HepG2 (cell line): ENCODE results near the gene FGF18. TPM values are rescaled to one million over a fixed set of nuclear protein-coding genes. Genes with fewer than 3 reads are reported as not detected.

ENCODE experiments used
- ATAC-seq: fragments of 200-7000 bp; cut with Tn5 transposase; 3 replicates; pipeline ENCODE4 v1.9.1; 2020; ENCODE audit warnings: mild to moderate bottlenecking, moderate library complexity
- BruUV-seq: library from RNA; stranded (reverse); fragments of 400-500 nt; replicated peaks from 2 replicates; lab custom pipeline; 2021; lab: Mats Ljungman, UMichigan
- CTCF ChIA-PET: fragments of 300-600 bp; formaldehyde crosslinking; extraction: SDS; loops from one replicate; lab custom pipeline; 2021; ENCODE audit warnings: low total read pairs, inconsistent platforms, low intra/inter-chr PET ratio; lab: Yijun Ruan, JAX
- POLR2A ChIA-PET: fragments of 350-600 bp; sonication (Branson Sonifier 250); formaldehyde crosslinking; loops from one replicate; lab custom pipeline; 2020; ENCODE audit warnings: antibody characterized with exemption, inconsistent platforms; lab: Yijun Ruan, JAX
- DNase-seq: peaks from one replicate; pipeline ENCODE4 v3.0.0-alpha.2; 2015; ENCODE audit warnings: low spot score
- FAIRE-seq: peaks from 3 replicates; lab custom pipeline; 2011; peaks lifted over from hg19 to GRCh38; lab: Jason Lieb, UNC
- H2AFZ ChIP-seq: one replicate; pipeline ENCODE4 v1.6.1; 2011; ENCODE audit warnings: low read length, inconsistent platforms
- H3K27ac ChIP-seq: fragments of 300-600 bp; 3 replicates; pipeline ENCODE4 v1.8.0; 2011; ENCODE audit warnings: mixed run types, mild to moderate bottlenecking, mixed read lengths, low read length, inconsistent platforms; ENCODE audit not compliant: insufficient read depth; ENCODE audit errors: extremely low read length
- H3K27me3 ChIP-seq, 2 experiments: fragments of 200-600 bp in 1 of 2; 2 replicates in 1 of 2; 3 replicates in 1 of 2; pipeline versions ENCODE4 v1.6.0 to v1.8.0; 2011; ENCODE audit warnings: low read length in 2 of 2, mild to moderate bottlenecking in 2 of 2, moderate library complexity in 2 of 2, inconsistent platforms in 1 of 2; ENCODE audit not compliant: insufficient read depth in 2 of 2, control insufficient read depth in 1 of 2
- H3K36me3 ChIP-seq, 2 experiments: fragments of 200-600 bp in 1 of 2; replicated peaks in 1 of 2; 2 replicates in 1 of 2; 3 replicates in 1 of 2; pipeline versions ENCODE4 v1.5.1 to v1.8.0; 2011; ENCODE audit warnings: low read length in 2 of 2, inconsistent platforms in 1 of 2; ENCODE audit not compliant: insufficient read depth in 2 of 2, control insufficient read depth in 1 of 2
- H3K4me1 ChIP-seq: 2 replicates; pipeline ENCODE4 v1.5.1; 2012; ENCODE audit warnings: low read length, inconsistent platforms; ENCODE audit not compliant: insufficient read depth
- H3K4me2 ChIP-seq: 2 replicates; pipeline ENCODE4 v1.6.0; 2011; ENCODE audit warnings: low read depth, low read length, inconsistent platforms
- H3K4me3 ChIP-seq, 3 experiments: fragments of 200-600 bp in 1 of 3; sonication (generic), shearing (Covaris generic) in 1 of 3; replicated peaks in 1 of 3; 2 replicates each; pipeline ENCODE4 v1.5.1; 2011 to 2016; ENCODE audit warnings: low read length in 3 of 3, inconsistent platforms in 2 of 3, low read depth in 2 of 3, mild to moderate bottlenecking in 2 of 3, control low read depth in 1 of 3, mixed read lengths in 1 of 3; ENCODE audit not compliant: insufficient read depth in 1 of 3
- H3K79me2 ChIP-seq: one replicate; pipeline ENCODE4 v1.6.1; 2011; ENCODE audit warnings: low read length, inconsistent platforms; ENCODE audit not compliant: insufficient read depth
- H3K9ac ChIP-seq: 2 replicates; pipeline ENCODE4 v1.6.0; 2011; ENCODE audit warnings: mild to moderate bottlenecking, low read depth, low read length, inconsistent platforms; ENCODE audit not compliant: insufficient read depth
- H3K9me3 ChIP-seq: 2 replicates; pipeline ENCODE4 v1.5.1; 2012; ENCODE audit warnings: mild to moderate bottlenecking, low read length
- H4K20me1 ChIP-seq: 2 replicates; pipeline ENCODE4 v1.6.0; 2011; ENCODE audit warnings: inconsistent platforms, mild to moderate bottlenecking, low read length, moderate library complexity; ENCODE audit not compliant: insufficient read depth
- AGO2 ChIP-seq: fragments of 200-400 bp; formaldehyde crosslinking; optimal IDR thresholded peaks from 2 replicates; pipeline ENCODE3; 2017; ENCODE audit warnings: mild to moderate bottlenecking, low read depth, low read length, moderate library complexity
- ELK4 ChIP-seq: sonication (generic); formaldehyde crosslinking; IDR thresholded peaks from 2 replicates; pipeline ENCODE4 v1.9.0; 2021; ENCODE audit warnings: missing genetic modification reagents, borderline replicate concordance
- HMGA1 ChIP-seq: sonication (generic); formaldehyde crosslinking; conservative IDR thresholded peaks from 2 replicates; pipeline ENCODE4 v1.4.0; 2020; ENCODE audit warnings: missing genetic modification reagents
- KLF15 ChIP-seq: sonication (generic); formaldehyde crosslinking; IDR thresholded peaks from 2 replicates; pipeline ENCODE4 v1.8.1; 2023; ENCODE audit warnings: borderline replicate concordance, mild to moderate bottlenecking, inconsistent platforms, missing genetic modification reagents, mixed read lengths
- MXD1 ChIP-seq: sonication (generic); formaldehyde crosslinking; IDR thresholded peaks from 2 replicates; pipeline ENCODE4 v1.4.0; 2020; ENCODE audit warnings: mild to moderate bottlenecking, missing genetic modification reagents
- NR2F1 ChIP-seq, 2 experiments: fragments of 450-650 bp in 1 of 2; formaldehyde crosslinking in 1 of 2; IDR thresholded peaks; 2 replicates each; pipeline versions ENCODE4 v1.5.0 to v1.6.1; 2016 to 2020; ENCODE audit warnings: mild to moderate bottlenecking in 1 of 2, missing compliant biosample characterization in 1 of 2, missing genetic modification reagents in 1 of 2, moderate library complexity in 1 of 2
- POLR2A ChIP-seq, 2 experiments: IDR thresholded peaks; 2 replicates each; pipeline ENCODE4 v1.6.1; 2011; ENCODE audit warnings: low read depth in 2 of 2, low read length in 2 of 2, mild to moderate bottlenecking in 1 of 2, moderate library complexity in 1 of 2; ENCODE audit not compliant: insufficient read depth in 1 of 2
- POLR2AphosphoS2 ChIP-seq: IDR thresholded peaks from 2 replicates; pipeline ENCODE4 v1.6.1; 2011; ENCODE audit warnings: low read depth, low read length, improper control_type of control experiment
- RBM22 ChIP-seq: fragments of 200-400 bp; formaldehyde crosslinking; optimal IDR thresholded peaks from 2 replicates; pipeline ENCODE3; 2017; ENCODE audit warnings: mild to moderate bottlenecking, low read length, moderate library complexity
- SUZ12 ChIP-seq: fragments of 150-350 bp; IDR thresholded peaks from 2 replicates; pipeline ENCODE4 v1.6.1; 2014; ENCODE audit warnings: low read depth, low read length
- TP53 ChIP-seq: sonication (generic); formaldehyde crosslinking; conservative IDR thresholded peaks from 2 replicates; pipeline ENCODE4 v1.4.0; 2020; ENCODE audit warnings: missing genetic modification reagents
- ZBTB33 ChIP-seq: sonication (generic); formaldehyde crosslinking; IDR thresholded peaks from 2 replicates; pipeline ENCODE4 v1.4.0; 2020; ENCODE audit warnings: missing genetic modification reagents
- ZC3H4 ChIP-seq: sonication (generic); formaldehyde crosslinking; IDR thresholded peaks from 2 replicates; pipeline ENCODE4 v1.4.0; 2020; ENCODE audit warnings: missing genetic modification reagents, borderline replicate concordance
- ZNF274 ChIP-seq: sonication (generic); formaldehyde crosslinking; IDR thresholded peaks from 2 replicates; pipeline ENCODE4 v1.5.1; 2020; ENCODE audit warnings: mild to moderate bottlenecking, missing genetic modification reagents
- ZNF275 ChIP-seq: sonication (generic); formaldehyde crosslinking; IDR thresholded peaks from 2 replicates; pipeline ENCODE4 v1.8.0; 2022; ENCODE audit warnings: missing genetic modification reagents, mild to moderate bottlenecking, inconsistent platforms, borderline replicate concordance
- ZNF326 ChIP-seq: sonication (generic); formaldehyde crosslinking; IDR thresholded peaks from 2 replicates; pipeline ENCODE4 v1.4.0; 2020; ENCODE audit warnings: missing genetic modification reagents, borderline replicate concordance
- ZNF704 ChIP-seq: sonication (generic); formaldehyde crosslinking; IDR thresholded peaks from 2 replicates; pipeline ENCODE4 v1.8.1; 2023; ENCODE audit warnings: mild to moderate bottlenecking, inconsistent platforms, moderate library complexity, missing genetic modification reagents, borderline replicate concordance
- ZNF788 ChIP-seq: sonication (generic); formaldehyde crosslinking; IDR thresholded peaks from 2 replicates; pipeline ENCODE4 v1.5.0; 2020; ENCODE audit warnings: mild to moderate bottlenecking, missing genetic modification reagents, borderline replicate concordance
- WGBS: methylation state at CpG from one replicate; pipeline ENCODE4 v1.1.6; 2017; ENCODE audit warnings: low lambda C conversion rate; 5-methylcytosine and 5-hydroxymethylcytosine counted together
- in situ Hi-C: cut with HindIII; loops from 2 replicates; pipeline ENCODE4 v1.10.0; 2017; ENCODE audit warnings: low pct_unique_long_range_greater_than_20kb; ENCODE audit not compliant: extremely low pct_ligation_motif_present
- intact Hi-C: fragments of 100-400 bp; cut with micrococcal nuclease; formaldehyde crosslinking; loops from one replicate; pipeline ENCODE4 v1.10.0; 2022; ENCODE audit not compliant: unreplicated experiment
- polyA plus RNA-seq, 8 experiments: library from polyadenylated mRNA; depleted of rRNA in 3 of 8; stranded (reverse) in 7 of 8; unstranded in 1 of 8; fragments of >200 nt; fragmentation: Illumina TruSeq in 4 of 8; extraction: Trizol in 4 of 8; gene quantifications; 2 replicates each; pipeline versions ENCODE4 v1.2.1 to v1.2.3, GENCODE V29; 2011 to 2016; ENCODE audit warnings: low read depth in 4 of 8, missing spikeins in 1 of 8, mixed read lengths in 1 of 8; ENCODE audit not compliant: insufficient read depth in 1 of 8
- total RNA-seq, 5 experiments: library from RNA; depleted of rRNA; stranded (reverse); fragments of >200 nt; fragmentation: Illumina TruSeq; extraction: Trizol; gene quantifications; 2 replicates each; pipeline ENCODE4 v1.2.3, GENCODE V29; 2016; ENCODE audit warnings: low read depth in 1 of 5

Gene FGF18
- total and polyA plus RNA-seq, 2 of the 13 experiments (the other 11 are each of a cell fraction or from before 2014, with no cell fraction given): not detected

- H3K9ac ChIP-seq: no peak overlapping the region
- H3K9me3 ChIP-seq: no peaks in the 10 kb centered on the region
- FAIRE-seq (no peak), DNase-seq (no peak), ATAC-seq (no peak; the same call in 2 of the 3 replicates)
- no peak overlapping the region for H2AFZ ChIP-seq
- no peak overlapping the region for H3K4me3 ChIP-seq
- H3K27me3 ChIP-seq: no peaks in the 10 kb centered on the region
- CTCF ChIA-PET: no interaction called here
- H3K79me2 ChIP-seq: peaks cover 17% of the 10 kb centered on the region
- POLR2A ChIA-PET: no interaction called here
- in situ Hi-C loops (no loop called here), intact Hi-C loops (no loop called here)
- TSS peak; percentile 12 for BruUV-seq
- H3K36me3 ChIP-seq: peaks cover 5 to 47% of the 10 kb centered on the region in 2 experiments
- H3K4me2 ChIP-seq: no peak overlapping the region
- 99% methylated on average over 3 of the region's 3 CpGs for WGBS
- H4K20me1 ChIP-seq: peaks cover 57% of the 10 kb centered on the region
- H3K27ac ChIP-seq: no peak overlapping the region
- H3K4me1 ChIP-seq: peaks cover 2% of the 10 kb centered on the region
- no peak for TF ChIP-seq ZBTB33 (CRISPR knock-in tag)
- no peak for TF ChIP-seq MXD1
- TF ChIP-seq RBM22: peak; percentile 95
- no peak for TF ChIP-seq ZNF788 (CRISPR knock-in tag)
- no peak for TF ChIP-seq HMGA1 (CRISPR knock-in tag)
- peak in 1 of 2 experiments; percentile 32; a peak in 1 of 4 replicates for TF ChIP-seq POLR2A (IDR thresholded peaks at IDR 0.05; ENCODE audit: insufficient read depth in 1 of 2, low read depth in 2 of 2, low read length in 2 of 2)
- TF ChIP-seq ZNF275 (CRISPR knock-in tag): no peak
- no peak for TF ChIP-seq TP53 (CRISPR knock-in tag)
- peak; percentile 54 for TF ChIP-seq AGO2
- no peak for TF ChIP-seq SUZ12
- 0 out of 4 replicates have a peak, but pooled peaks of 1 of the 2 experiments have one; percentile 20 for TF ChIP-seq NR2F1 (CRISPR knock-in tag; IDR thresholded peaks at IDR 0.05)
- TF ChIP-seq ZC3H4 (CRISPR knock-in tag): no peak
- TF ChIP-seq POLR2AphosphoS2: 0 out of 2 replicates have a peak, but pooled peaks have one; percentile 32
- TF ChIP-seq ELK4 (CRISPR knock-in tag): no peak
- no peak for TF ChIP-seq ZNF704
- TF ChIP-seq ZNF326 (CRISPR knock-in tag): no peak
- no peak for TF ChIP-seq KLF15 (CRISPR knock-in tag)
- no peak for TF ChIP-seq ZNF274 (CRISPR knock-in tag)
These were observed 6.1 kb upstream of the FGF18 start for GRCh38 chr5:171413153-171413910.
